ENCODE results near the gene CCNA1. TPM values are rescaled to one million over a fixed set of nuclear protein-coding genes. Genes with fewer than 3 reads are reported as not detected.

CCNA1 gene
- 2.0 TPM for total RNA-seq
- long read RNA-seq, partial matches to known transcripts: 1 of 6 reads
- long read RNA-seq, other reads (novel, unspliced or antisense): 1 of 6 reads

DNA sequence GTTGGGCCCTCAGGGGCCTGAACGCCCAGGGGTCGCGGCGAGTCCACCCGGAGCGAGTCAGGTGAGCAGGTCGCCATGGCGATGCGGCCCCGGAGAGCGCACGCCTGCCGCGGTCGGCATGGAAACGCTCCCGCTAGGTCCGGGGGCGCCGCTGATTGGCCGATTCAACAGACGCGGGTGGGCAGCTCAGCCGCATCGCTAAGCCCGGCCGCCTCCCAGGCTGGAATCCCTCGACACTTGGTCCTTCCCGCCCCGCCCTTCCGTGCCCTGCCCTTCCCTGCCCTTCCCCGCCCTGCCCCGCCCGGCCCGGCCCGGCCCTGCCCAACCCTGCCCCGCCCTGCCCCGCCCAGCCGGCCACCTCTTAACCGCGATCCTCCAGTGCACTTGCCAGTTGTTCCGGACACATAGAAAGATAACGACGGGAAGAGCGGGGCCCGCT, at the start of gene CCNA1:
TSS of gene CCNA1 (plus strand) at position 390 of the 439 bp plus-strand sequence. CDS start 562 bp downstream, outside the sequence.
- intact Hi-C loops (cut with DNase I): no loop called here
- no peak for DNase-seq (ENCODE audit: low spot score)

DNA sequence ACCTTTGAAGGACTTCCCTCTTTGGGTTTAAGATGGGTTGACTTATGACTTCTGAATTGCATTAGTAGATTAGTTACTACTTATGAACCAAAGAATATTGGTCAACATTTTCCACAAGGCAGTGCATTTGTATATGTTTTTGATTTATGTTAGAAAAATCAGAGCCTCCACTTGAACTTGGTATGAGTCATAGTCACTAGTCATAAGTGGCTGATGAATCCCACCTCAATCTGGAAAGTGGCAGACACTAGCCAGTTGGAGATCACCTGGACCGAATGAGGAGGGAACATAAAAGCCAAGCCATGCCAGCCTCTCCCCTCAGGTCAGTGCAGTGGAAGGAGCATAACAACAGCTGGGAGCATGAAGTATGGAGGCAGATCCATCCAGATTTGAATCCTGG, 46.8 kb upstream of the CCNA1 start:
- DNase-seq (ENCODE audit: low spot score): no peak
- intact Hi-C loops (cut with DNase I): no loop called here

DNA sequence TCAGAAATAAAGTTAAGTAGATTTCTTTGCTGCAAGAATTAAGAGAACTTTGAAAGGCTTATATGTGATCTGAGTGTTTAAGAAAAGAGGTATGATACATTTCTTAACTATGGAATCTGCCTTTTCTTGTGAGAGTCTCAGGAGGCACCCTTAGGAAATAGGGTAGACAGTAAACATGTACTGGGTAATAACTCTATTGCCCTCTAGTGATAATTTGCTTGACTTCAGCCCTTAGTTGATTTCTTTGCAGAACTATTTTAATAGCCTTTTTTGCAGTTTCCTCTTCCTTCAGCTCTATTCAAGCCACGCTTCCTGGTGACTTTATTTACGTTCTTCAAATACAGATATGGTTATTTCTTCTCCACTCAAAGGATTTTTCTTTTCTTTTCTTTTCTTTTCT, 37.0 kb upstream of the CCNA1 start:
- intact Hi-C loops (cut with DNase I): no loop called here
- no peak for DNase-seq (ENCODE audit: low spot score)

DNA sequence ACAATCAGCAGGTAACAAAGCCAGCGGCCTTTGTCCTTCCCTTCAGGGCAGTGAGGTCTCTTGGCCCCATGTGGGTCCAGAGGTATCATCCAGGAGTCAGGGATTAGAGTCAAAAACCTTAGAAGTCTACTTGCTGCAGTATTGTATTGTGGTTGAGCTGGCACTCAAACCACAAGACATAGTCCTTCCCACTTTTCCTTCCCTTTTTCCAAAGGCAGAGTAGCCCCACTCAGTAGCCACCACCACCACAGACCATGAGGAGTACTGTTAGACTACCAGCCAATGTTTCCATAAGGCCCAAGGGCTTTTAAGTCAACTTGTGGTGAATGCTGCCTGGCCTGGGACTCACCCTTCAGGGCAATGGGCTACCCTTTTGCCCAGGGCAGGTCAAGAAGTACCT, 27.1 kb upstream of the CCNA1 start:
- intact Hi-C loops (cut with DNase I): no loop called here
- DNase-seq (ENCODE audit: low spot score): no peak

DNA sequence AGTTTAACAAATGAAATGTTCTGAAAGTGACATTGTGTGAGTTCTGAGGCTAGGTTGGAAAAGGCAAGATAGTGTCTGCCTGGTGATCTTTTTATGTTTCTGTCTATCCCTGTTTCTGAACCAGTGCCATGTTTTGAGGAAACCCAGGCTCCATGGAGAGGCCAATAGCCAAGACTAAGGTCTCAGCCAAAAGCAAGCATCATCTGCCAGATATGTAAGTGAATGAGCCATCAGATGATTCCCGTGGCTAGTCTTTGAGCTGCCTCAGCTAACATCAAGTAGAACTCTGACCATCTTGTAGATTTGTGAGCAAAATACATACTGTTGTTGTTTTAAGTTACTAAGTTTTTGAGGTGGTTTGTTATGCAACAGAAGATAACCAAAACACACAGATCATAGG, 19.6 kb upstream of the CCNA1 start:
- DNase-seq (ENCODE audit: low spot score): no peak
- intact Hi-C loops (cut with DNase I): no loop called here

DNA sequence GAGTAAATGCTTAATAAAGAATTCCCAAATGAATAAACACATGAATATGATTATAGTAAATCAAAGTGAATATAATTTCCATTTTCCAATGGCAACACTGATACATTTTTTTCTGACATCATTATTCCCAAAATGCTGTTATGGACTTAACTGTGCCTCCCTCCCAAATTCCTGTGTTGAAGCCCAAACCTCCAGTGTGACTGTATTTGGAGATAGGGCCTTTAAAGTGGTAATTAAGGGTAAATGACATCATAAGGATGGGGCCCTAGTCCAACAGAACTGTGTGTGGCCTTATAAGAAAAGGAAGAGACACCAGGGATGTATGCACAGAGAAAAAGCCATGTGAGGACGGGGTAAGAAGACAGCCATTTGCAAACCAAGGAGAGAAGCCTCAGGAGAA, 19.1 kb upstream of the CCNA1 start:
- intact Hi-C loops (cut with DNase I): no loop called here
- no peak for DNase-seq (ENCODE audit: low spot score)

DNA sequence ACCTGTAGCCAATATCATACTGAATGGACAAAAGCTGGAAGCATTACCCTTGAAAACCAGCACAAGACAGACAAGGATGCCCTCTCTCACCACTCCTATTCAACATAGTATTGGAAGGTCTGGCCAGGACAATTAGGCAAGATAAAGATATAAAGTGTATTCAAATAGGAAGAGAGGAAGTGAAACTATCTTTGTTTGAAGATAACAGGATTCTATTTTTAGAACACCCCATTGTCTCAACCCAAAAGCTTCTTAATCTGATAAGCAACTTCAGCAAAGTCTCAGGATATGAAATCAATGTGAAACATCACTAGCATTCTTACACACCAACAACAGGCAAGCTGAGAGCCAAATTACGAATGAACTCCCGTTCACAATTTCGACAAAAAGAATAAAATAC, 17.8 kb upstream of the CCNA1 start:
- intact Hi-C loops (cut with DNase I): no loop called here

DNA sequence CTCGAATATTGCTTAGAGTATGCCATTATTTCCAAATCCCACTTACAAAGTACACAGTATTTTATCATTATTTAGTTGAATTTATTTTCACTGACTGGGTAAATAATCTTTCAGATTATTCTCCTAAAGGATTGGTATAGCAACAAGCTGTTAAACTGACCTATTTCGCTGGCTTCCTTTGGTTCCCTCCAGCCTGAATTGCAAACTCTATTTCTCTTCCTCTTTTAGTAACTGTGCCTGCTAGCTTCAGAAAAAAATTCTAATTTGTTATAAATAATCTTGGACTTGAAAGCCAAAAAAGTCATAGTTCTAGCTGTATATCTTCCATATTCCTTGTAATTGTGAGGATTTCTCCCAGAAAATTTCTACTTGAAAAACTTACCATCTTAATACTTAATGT, 15.0 kb upstream of the CCNA1 start:
- no peak for DNase-seq (ENCODE audit: low spot score)
- intact Hi-C loops (cut with DNase I): no loop called here

More for the DNA sequence above, 17.8 kb upstream of the CCNA1 start:
- no peak for DNase-seq (ENCODE audit: low spot score)

DNA sequence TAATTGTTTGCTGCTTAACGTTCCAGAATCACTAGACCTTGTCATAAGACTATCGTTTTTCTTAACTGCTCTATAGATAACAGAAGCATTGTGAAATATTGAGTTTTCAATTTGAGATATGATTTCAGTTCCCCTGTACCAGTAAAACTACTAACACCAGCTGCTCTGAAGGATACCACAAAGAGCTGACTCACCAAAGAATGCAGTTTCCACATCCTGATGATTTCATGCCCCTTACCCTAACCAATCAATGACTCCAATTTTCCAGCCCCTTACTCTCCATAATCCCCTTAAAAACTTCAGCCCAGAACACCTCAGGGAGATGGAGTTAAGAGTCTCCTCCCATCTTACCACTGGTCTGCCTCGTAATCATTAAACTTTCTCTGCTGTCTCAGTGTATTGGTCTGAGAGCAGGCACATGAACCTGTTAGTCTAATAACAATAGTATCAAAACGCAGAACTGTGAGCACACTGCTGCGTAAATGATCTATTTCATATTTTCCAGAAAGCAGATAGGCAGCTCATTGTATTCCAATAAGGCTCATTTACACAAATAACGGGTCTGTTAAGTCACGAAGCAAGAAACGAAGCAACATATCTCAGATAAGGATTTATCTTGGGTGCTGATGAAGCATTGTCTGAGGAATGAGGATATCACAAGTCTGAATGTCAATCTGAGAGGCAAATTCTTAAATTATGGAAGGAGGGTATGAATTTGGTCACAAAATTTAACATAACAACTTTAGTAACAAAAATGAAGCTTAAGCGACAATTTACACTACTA, 14.1 kb upstream of the CCNA1 start:
- DNase-seq (ENCODE audit: low spot score): no peak
- intact Hi-C loops (cut with DNase I): no loop called here

DNA sequence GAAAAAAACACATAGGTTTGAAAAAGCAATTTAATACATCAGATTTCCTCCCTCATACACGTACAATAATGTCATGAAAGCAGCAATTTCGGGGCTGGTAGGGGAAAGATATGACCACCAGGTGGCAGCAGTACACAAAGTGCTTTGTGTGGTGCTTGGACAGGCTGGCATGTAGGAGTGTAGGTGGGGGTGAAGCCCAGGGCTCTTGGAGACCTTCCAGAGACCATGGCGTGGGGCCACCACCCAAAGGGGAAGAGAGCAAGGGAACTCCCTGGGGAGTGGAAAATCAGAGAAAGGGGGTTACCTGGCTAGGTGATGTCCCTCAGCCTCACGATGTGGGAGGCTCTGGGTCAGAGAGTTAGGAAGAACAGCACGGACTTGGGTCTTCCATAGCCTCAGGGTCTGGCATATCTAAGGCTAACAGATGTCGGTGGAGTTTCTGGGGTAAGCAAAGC, 11.8 kb upstream of the CCNA1 start:
- no peak for DNase-seq (ENCODE audit: low spot score)

DNA sequence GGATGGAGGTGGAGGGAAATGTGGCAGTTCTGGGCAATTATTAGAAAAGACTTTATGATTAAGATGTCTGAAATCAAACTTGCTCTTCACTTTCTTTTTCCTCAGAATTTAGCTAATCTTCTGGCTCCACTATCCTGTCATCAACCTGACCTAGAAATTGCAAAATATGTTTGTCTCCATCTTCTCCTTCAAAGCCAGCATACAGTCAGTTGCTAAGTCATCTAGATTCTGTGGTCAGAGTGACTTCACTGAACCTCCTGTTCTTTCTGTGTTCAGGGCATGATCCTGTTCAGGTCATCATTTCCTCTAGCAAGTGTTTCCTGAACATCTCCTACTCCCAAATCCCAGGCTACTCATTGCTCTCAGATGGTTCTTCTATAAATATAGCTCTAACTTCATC, 10.8 kb upstream of the CCNA1 start:
- DNase-seq (ENCODE audit: low spot score): no peak
- intact Hi-C loops (cut with DNase I): loop anchor here (5.0 kb wide), 1 partner anchor 316 kb away; no protein-coding TSS in a partner anchor

More for the DNA sequence above, 11.8 kb upstream of the CCNA1 start:
- intact Hi-C loops (cut with DNase I): loop anchor here (5.0 kb wide), 1 partner anchor 317 kb away; no protein-coding TSS in a partner anchor

DNA sequence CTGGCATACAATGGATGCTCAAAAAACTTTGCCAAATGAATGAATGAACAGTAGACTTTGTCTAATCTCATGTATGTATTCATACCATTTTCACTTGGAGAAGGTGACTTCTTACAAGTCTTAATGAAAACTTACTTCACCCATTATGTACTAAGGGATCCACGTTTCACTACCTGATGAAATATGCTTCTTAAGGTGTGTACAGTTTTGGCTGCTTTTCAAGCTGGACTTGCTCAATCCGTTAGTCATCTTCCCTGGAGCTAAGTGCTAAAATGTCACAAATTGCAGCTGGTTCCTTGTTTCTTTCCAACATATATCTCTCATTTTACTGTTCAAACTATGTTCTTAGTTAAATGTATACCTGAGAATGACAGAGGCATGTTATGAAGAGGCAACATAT, 4.2 kb upstream of the CCNA1 start:
- DNase-seq (ENCODE audit: low spot score): no peak
- intact Hi-C loops (cut with DNase I): no loop called here

DNA sequence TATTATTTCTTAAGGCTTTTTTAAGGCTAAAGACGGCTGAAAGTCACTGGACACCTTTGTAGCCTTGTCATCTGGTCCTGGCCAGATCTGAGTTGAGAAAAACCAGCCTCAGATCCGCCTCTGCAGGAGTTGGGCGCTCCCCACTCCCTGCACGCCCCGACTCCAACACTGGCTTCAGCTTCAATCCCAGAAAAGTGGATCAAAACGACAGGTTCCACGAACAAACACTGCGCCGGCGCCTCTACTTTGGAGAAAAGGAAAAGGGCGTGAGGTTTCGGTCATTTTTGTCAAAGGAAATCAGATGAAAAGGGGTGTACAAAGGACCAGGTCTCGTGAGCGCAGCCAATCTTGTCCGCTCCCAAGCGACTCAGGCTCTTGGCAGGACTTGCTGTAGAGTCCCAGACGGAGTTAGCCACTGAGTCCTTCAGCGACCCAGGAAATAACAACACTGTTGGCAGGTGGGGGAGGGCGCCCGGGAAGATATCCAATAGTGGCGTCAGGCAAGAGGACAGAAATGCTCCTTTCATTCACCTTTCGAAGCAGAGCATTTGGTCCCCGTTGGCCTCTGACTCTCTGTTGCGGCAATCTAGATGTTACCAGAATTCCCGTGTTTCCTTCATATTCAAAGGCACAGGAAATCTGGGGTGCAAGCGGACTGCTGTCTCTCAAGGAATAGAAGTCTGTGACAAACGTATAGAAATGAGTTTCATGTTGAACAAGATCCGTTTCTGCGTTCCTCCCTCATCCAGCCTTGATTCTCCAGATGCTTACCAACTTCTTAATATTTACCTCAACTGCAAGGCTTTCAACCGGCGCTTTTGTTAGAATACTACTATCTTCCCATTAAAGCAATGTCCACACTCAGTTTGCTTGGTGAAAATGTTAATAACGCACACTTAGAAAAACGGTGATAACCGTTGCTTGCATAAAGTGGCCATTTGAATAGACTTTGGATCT, 1.8 kb upstream of the CCNA1 start:
- no peak for DNase-seq (ENCODE audit: low spot score)

DNA sequence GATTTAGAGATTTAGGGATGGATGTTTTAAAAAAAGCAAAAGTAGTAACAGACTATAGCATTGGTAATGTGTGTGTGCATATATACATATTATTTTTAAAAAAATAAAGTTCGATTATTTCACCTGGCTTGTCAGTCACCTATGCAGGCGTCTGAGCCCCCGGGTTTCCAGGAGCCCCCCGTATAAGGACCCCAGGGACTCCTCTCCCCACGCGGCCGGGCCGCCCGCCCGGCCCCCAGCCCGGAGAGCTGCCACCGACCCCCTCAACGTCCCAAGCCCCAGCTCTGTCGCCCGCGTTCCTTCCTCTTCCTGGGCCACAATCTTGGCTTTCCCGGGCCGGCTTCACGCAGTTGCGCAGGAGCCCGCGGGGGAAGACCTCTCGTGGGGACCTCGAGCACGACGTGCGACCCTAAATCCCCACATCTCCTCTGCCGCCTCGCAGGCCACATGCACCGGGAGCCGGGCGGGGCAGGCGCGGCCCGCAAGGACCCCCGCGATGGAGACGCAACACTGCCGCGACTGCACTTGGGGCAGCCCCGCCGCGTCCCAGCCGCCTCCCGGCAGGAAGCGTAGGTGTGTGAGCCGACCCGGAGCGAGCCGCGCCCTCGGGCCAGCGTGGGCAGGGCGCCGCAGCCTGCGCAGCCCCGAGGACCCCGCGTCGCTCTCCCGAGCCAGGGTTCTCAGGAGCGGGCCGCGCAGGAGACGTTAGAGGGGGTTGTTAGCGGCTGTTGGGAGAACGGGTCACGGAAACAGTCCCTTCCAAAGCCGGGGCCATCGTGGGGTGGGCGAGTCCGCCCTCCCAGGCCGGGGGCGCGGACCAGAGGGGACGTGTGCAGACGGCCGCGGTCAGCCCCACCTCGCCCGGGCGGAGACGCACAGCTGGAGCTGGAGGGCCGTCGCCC, 840 bp upstream of the CCNA1 start:
- intact Hi-C loops (cut with DNase I): no loop called here
- DNase-seq (ENCODE audit: low spot score): no peak

More for the DNA sequence above, 1.8 kb upstream of the CCNA1 start:
- intact Hi-C loops (cut with DNase I): no loop called here

DNA sequence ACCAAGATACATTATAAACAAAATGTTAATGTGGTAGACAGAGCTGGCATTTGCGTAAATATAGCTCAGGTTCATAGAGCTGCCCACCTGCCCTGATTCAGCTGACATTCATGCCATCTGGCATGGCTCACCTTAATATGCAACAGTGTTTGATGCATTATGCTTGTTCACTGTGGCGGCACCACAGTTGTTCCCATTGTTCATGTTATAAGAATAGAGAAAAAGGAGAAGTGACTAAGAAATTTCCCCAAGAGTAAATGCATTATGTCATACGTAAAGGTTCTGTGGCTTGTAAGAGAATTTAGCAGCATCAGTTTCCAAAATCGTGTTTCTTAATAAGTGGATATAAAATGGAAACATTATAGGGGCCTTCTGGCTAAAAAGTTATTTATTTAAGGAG, 4.5 kb downstream of the CCNA1 start:
- intact Hi-C loops (cut with DNase I): no loop called here
- DNase-seq (ENCODE audit: low spot score): no peak

DNA sequence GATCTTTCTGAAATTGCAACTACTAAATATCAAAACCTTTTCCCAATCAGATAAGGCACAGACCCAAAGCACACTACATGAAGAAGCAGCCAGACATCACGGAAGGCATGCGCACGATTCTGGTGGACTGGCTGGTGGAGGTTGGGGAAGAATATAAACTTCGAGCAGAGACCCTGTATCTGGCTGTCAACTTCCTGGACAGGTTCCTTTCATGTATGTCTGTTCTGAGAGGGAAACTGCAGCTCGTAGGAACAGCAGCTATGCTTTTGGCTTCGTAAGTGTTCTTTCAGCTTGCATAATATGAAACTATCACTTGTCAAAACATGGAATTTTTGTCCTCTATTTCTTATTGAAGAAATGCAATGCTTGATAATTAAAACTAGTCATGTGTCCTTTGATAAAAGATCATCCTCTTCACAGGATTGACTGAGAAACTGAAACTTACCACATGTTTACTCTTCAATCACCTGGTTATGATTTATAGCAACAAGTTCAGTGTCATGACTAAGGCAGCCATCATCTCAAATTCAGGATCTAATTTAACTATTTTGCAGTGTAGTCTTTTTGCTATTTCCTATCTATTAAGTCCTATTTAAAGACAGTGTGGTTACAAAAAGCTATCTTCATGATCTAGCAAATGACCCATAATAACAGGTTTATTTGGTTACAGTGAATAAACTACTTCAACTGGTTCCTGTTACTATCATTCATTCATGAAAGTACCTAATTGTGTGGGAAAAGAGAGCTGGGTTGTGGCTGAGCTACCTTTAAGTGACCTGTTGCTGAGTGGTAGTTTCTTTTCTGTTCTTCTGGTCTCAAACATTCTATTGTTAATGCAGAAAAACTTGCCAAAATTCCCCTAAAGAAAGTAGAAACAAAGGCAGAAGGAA, 6.5 kb downstream of the CCNA1 start:
- intact Hi-C loops (cut with DNase I): no loop called here
- no peak for DNase-seq (ENCODE audit: low spot score)

DNA sequence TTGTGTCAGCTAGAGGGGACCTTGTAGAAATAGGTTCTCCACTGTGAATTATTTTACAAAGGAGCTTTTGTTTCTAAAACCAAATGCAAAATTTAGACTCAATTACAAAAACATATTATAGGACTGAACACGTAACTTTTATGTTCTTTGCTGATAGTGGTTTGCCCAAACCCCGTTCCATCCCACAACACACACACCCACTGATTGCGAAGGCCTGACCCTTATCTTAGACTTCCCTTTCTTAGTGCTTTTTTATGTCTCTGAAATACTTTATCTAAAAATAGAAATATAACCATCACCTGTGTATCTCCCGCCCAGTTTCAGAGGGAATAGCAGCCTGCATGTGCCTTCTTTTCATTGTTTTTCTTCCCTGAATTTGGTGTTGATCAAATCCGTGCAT, 13.0 kb downstream of the CCNA1 start:
- intact Hi-C loops (cut with DNase I): no loop called here
- DNase-seq (ENCODE audit: low spot score): no peak

DNA sequence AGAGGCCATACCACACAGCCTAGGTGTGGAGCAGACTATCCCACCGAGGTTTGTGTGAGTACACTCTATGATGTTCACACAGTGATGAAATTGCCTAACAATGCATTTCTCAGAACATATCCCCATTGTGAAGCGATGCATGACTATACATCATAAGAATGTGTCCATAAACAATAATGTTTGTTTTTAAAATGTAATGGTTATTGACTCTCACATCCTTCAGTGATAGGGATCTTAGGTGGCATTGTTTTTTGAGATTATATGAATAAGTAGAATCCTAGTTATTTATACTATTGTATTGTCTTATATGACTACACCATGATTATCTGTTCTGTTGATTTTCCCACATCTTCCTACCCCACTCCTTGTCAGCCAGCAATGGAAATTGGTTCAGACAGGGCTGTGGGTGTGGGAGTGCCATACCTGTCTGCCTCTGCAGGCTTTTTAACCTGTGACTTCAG, 13.6 kb downstream of the CCNA1 start:
- intact Hi-C loops (cut with DNase I): no loop called here
- DNase-seq (ENCODE audit: low spot score): no peak

Measured in cardiac septum (tissue), 1 donor.